HepG2 (cell line): Measurements from ENCODE around the gene ARL8B. TPM values are rescaled to one million over a fixed set of nuclear protein-coding genes. Genes with fewer than 3 reads are reported as not detected.

Experiments used
- ARID2 ChIP-seq: sonication (generic); formaldehyde crosslinking; IDR thresholded peaks from 2 replicates; pipeline ENCODE4 v1.8.1; 2022; ENCODE audit warnings: mild to moderate bottlenecking, missing genetic modification reagents, borderline replicate concordance
- GATAD1 ChIP-seq: IDR thresholded peaks from 2 replicates; pipeline ENCODE4 v1.6.1; 2016; ENCODE audit warnings: missing genetic modification reagents, missing compliant biosample characterization
- HDAC6 ChIP-seq: fragments of 200-600 bp; sonication (generic); IDR thresholded peaks from 2 replicates; pipeline ENCODE4 v1.7.0; 2017; ENCODE audit warnings: mild to moderate bottlenecking, antibody characterized with exemption, low read length, low read depth
- KIAA2018 ChIP-seq: sonication (generic); formaldehyde crosslinking; IDR thresholded peaks from 2 replicates; pipeline ENCODE4 v1.5.0; 2020; ENCODE audit warnings: mild to moderate bottlenecking, missing genetic modification reagents, borderline replicate concordance
- LCORL ChIP-seq, 2 experiments: fragments of 450-650 bp in 1 of 2; sonication (generic) in 1 of 2; formaldehyde crosslinking in 1 of 2; IDR thresholded peaks; 2 replicates each; pipeline versions ENCODE4 v1.5.0 to v1.6.1; 2017 to 2020; ENCODE audit warnings: antibody characterized with exemption in 1 of 2, missing genetic modification reagents in 1 of 2
- MAFG ChIP-seq: sonication (generic); formaldehyde crosslinking; IDR thresholded peaks from 2 replicates; pipeline ENCODE4 v1.5.1; 2020; ENCODE audit warnings: mild to moderate bottlenecking, missing genetic modification reagents
- ZSCAN31 ChIP-seq: sonication (generic); formaldehyde crosslinking; IDR thresholded peaks from 2 replicates; pipeline ENCODE4 v1.5.0; 2020; ENCODE audit warnings: low read depth, mild to moderate bottlenecking, missing genetic modification reagents
- polyA plus RNA-seq, 8 experiments: library from polyadenylated mRNA; depleted of rRNA in 3 of 8; stranded (reverse) in 7 of 8; unstranded in 1 of 8; fragments of >200 nt; fragmentation: Illumina TruSeq in 4 of 8; extraction: Trizol in 4 of 8; gene quantifications; 2 replicates each; pipeline versions ENCODE4 v1.2.1 to v1.2.3, GENCODE V29; 2011 to 2016; ENCODE audit warnings: low read depth in 4 of 8, missing spikeins in 1 of 8, mixed read lengths in 1 of 8; ENCODE audit not compliant: insufficient read depth in 1 of 8
- total RNA-seq, 5 experiments: library from RNA; depleted of rRNA; stranded (reverse); fragments of >200 nt; fragmentation: Illumina TruSeq; extraction: Trizol; gene quantifications; 2 replicates each; pipeline ENCODE4 v1.2.3, GENCODE V29; 2016; ENCODE audit warnings: low read depth in 1 of 5
- TF ChIP-seq, protein P1 (sequence below): sonication (generic); formaldehyde crosslinking; IDR thresholded peaks from 2 replicates; pipeline ENCODE4 v1.5.0; 2020; ENCODE audit warnings: mild to moderate bottlenecking, missing genetic modification reagents, borderline replicate concordance
- TF ChIP-seq, protein P2 (sequence below): sonication (generic); formaldehyde crosslinking; IDR thresholded peaks from 2 replicates; pipeline ENCODE4 v1.5.0; 2020; ENCODE audit warnings: missing genetic modification reagents

Gene ARL8B
- total and polyA plus RNA-seq, 2 of the 13 experiments (the other 11 are each of a cell fraction or from before 2014, with no cell fraction given) = 23.5 to 30.4 TPM

- TF ChIP-seq, protein P1, sequence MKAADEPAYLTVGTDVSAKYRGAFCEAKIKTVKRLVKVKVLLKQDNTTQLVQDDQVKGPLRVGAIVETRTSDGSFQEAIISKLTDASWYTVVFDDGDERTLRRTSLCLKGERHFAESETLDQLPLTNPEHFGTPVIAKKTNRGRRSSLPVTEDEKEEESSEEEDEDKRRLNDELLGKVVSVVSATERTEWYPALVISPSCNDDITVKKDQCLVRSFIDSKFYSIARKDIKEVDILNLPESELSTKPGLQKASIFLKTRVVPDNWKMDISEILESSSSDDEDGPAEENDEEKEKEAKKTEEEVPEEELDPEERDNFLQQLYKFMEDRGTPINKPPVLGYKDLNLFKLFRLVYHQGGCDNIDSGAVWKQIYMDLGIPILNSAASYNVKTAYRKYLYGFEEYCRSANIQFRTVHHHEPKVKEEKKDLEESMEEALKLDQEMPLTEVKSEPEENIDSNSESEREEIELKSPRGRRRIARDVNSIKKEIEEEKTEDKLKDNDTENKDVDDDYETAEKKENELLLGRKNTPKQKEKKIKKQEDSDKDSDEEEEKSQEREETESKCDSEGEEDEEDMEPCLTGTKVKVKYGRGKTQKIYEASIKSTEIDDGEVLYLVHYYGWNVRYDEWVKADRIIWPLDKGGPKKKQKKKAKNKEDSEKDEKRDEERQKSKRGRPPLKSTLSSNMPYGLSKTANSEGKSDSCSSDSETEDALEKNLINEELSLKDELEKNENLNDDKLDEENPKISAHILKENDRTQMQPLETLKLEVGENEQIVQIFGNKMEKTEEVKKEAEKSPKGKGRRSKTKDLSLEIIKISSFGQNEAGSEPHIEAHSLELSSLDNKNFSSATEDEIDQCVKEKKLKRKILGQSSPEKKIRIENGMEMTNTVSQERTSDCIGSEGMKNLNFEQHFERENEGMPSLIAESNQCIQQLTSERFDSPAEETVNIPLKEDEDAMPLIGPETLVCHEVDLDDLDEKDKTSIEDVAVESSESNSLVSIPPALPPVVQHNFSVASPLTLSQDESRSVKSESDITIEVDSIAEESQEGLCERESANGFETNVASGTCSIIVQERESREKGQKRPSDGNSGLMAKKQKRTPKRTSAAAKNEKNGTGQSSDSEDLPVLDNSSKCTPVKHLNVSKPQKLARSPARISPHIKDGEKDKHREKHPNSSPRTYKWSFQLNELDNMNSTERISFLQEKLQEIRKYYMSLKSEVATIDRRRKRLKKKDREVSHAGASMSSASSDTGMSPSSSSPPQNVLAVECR (CRISPR knock-in tag) = peak; percentile 97
- no peak for TF ChIP-seq LCORL (IDR thresholded peaks at IDR 0.05)
- peak; percentile 93 for TF ChIP-seq LCORL (CRISPR knock-in tag; IDR thresholded peaks at IDR 0.05)
- TF ChIP-seq ZSCAN31 (CRISPR knock-in tag) = peak; percentile 86
- TF ChIP-seq MAFG (CRISPR knock-in tag) = no peak
- peak; percentile 97 for TF ChIP-seq GATAD1 (CRISPR knock-in tag)
- TF ChIP-seq, protein P2, sequence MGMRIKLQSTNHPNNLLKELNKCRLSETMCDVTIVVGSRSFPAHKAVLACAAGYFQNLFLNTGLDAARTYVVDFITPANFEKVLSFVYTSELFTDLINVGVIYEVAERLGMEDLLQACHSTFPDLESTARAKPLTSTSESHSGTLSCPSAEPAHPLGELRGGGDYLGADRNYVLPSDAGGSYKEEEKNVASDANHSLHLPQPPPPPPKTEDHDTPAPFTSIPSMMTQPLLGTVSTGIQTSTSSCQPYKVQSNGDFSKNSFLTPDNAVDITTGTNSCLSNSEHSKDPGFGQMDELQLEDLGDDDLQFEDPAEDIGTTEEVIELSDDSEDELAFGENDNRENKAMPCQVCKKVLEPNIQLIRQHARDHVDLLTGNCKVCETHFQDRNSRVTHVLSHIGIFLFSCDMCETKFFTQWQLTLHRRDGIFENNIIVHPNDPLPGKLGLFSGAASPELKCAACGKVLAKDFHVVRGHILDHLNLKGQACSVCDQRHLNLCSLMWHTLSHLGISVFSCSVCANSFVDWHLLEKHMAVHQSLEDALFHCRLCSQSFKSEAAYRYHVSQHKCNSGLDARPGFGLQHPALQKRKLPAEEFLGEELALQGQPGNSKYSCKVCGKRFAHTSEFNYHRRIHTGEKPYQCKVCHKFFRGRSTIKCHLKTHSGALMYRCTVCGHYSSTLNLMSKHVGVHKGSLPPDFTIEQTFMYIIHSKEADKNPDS (CRISPR knock-in tag) = peak; percentile 89; the same call in 1 of the 2 replicates
- TF ChIP-seq ARID2 = peak; percentile 70; the same call in 1 of the 2 replicates
- TF ChIP-seq HDAC6 = no peak
- 0 out of 2 replicates have a peak, but pooled peaks have one; percentile 54 for TF ChIP-seq KIAA2018 (CRISPR knock-in tag)
Observed at GRCh38 chr3:5122030-5122740, at the start of gene ARL8B (continued).
